ENCODE results near the gene SLC9A5.

Gene SLC9A5

DNA sequence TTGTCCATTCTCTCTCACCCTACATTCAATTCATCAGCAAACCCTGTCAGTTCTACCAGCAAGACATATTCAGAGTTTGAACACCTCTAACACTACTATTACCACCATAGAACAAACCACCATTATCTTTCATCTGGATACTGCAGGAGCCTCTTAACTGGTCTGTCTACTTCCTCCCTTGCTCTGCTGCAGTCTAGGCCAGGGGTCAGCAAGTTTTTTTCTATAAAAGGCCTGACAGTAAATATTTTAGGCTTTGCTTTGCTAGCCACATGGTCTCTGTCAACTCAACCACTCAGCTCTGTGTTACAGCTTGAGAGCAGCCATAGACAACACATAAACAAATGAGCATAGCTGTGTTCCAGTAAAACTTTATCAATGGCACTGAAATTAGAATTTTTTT, 63.9 kb downstream of the SLC9A5 start:
- no peak for DNase-seq

DNA sequence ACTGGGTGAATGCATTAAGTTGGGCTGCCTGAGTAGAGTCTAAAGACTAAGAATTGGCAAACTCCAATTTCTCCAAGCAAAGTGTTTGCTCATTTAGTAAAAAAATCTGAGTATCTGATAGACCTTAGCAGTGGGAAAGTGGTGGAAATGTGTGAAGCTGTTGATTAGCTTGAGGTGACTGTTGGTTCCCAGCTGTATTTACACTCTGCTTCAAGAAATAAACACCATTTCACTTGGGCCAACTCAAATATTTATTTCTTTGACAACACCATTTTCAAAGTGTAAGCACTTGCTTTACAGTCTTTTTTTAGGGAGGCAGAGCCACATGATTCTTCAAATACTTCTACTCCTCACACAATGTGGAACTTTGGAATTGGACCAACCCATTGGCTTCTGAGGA, 69.1 kb downstream of the SLC9A5 start:
- DNase-seq: no peak
